Mesothelial cell of epicardium (in vitro differentiated cells): Measurements from ENCODE around the gene ZNF70. TPM values are rescaled to one million over a fixed set of nuclear protein-coding genes. Genes with fewer than 3 reads are reported as not detected.

Source experiments
- DNase-seq, 2 experiments: peaks; one replicate each; pipeline ENCODE4 v3.0.0; 2021; ENCODE audit warnings: low spot score in 2 of 2; ENCODE audit not compliant: unreplicated experiment in 2 of 2
- H3K27ac Mint-ChIP-seq: 2 replicates; pipeline ENCODE4 v1.8.0; 2021; ENCODE audit warnings: mixed read lengths
- H3K27me3 Mint-ChIP-seq: 2 replicates; pipeline ENCODE4 v1.8.0; 2021; ENCODE audit warnings: low read depth, mixed read lengths
- H3K36me3 Mint-ChIP-seq: 2 replicates; pipeline ENCODE4 v1.8.0; 2021; ENCODE audit warnings: mixed read lengths
- H3K4me1 Mint-ChIP-seq: 2 replicates; pipeline ENCODE4 v1.8.0; 2021; ENCODE audit warnings: mixed read lengths
- H3K4me3 Mint-ChIP-seq: 2 replicates; pipeline ENCODE4 v1.8.0; 2021; ENCODE audit warnings: mild to moderate bottlenecking, moderate library complexity, mixed read lengths
- H3K9me3 Mint-ChIP-seq: 2 replicates; pipeline ENCODE4 v1.8.0; 2021; ENCODE audit warnings: mixed read lengths
- CTCF ChIP-seq: fragments of 200-600 bp; sonication (generic); IDR thresholded peaks from one replicate; pipeline ENCODE4 v1.5.0; 2021; ENCODE audit warnings: antibody characterized with exemption; ENCODE audit not compliant: unreplicated experiment
- total RNA-seq: library from RNA; stranded (reverse); gene quantifications from 3 replicates; pipeline ENCODE4 v1.2.1, GENCODE V29; 2021

The ZNF70 gene
- total RNA-seq, 1 donor from 2014 or later, result 17.8 TPM

DNA sequence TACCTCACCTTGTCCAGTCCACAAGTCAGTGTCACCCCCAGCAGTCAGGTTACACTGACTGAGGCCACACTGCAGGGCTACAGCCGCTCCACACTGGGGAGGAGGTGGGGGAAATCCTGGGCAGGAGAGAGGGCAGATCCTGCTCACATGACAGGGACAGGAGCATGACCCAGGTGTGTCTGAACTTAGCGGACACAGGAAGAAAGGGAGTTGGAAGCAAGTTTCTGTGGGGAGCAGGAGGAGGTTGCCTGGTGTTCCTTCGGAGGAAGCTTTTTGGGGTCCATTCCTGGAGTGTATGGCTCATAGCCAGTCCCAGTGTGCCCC, 27.6 kb upstream of the ZNF70 start:
- peaks cover 9% of the 10 kb centered on the region for H3K36me3 Mint-ChIP-seq
- H3K27ac Mint-ChIP-seq, result peak overlapping the region; percentile 50
- no peak for DNase-seq
- no peaks in the 10 kb centered on the region for H3K27me3 Mint-ChIP-seq
- no peak for TF ChIP-seq CTCF
- H3K4me1 Mint-ChIP-seq, result peaks cover 35% of the 10 kb centered on the region
- H3K4me3 Mint-ChIP-seq, result no peak overlapping the region
- H3K9me3 Mint-ChIP-seq, result no peaks in the 10 kb centered on the region

- no peak for TF ChIP-seq CTCF
- Mint-ChIP-seq H3K27ac (no peak overlapping the region), H3K36me3 (peaks cover 9% of the 10 kb centered on the region), H3K4me1 (peaks cover 40% of the 10 kb centered on the region), H3K9me3 (no peaks in the 10 kb centered on the region), H3K4me3 (no peak overlapping the region), H3K27me3 (no peaks in the 10 kb centered on the region)
- DNase-seq, result no peak
These were observed 27.1 kb upstream of the ZNF70 start for GRCh38 chr22:23777776-23778576.

DNA sequence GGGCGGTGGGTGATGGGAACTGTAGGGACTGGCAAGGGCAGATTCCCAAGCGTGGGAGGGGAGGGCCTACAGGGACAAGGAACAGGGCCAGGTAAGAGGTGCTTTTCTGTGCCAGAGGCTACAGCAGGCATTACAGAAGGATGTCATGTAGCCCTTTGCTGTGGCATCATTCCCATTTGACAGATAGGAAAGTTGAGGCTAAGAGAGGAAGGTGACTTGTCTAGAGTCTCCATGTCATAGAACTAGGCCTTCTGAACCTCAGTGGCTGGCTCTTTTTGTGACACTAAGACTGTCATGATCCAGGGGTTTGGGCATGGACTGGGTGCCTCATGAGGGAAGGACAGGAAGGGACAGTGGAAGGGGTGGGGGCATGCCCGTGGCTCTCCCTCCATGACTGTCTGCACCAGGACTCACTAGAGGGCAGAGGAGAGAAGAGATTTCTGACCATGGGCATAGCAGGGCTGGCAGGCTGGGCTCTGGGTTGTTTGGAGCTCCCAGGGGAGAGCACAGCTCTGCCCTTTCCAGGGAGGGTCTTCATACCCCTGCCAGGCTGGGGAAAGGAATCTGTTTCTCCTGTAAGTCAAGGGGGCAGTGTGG, 25.0 kb upstream of the ZNF70 start:
- TF ChIP-seq CTCF, result no peak
- no peaks in the 10 kb centered on the region for H3K27me3 Mint-ChIP-seq
- H3K4me1 Mint-ChIP-seq, result peaks cover 43% of the 10 kb centered on the region
- H3K36me3 Mint-ChIP-seq, result peaks cover 3% of the 10 kb centered on the region
- no peak for DNase-seq
- H3K9me3 Mint-ChIP-seq, result no peaks in the 10 kb centered on the region
- H3K27ac Mint-ChIP-seq, result peak overlapping the region; percentile 81
- peak overlapping the region; percentile 46 for H3K4me3 Mint-ChIP-seq

DNA sequence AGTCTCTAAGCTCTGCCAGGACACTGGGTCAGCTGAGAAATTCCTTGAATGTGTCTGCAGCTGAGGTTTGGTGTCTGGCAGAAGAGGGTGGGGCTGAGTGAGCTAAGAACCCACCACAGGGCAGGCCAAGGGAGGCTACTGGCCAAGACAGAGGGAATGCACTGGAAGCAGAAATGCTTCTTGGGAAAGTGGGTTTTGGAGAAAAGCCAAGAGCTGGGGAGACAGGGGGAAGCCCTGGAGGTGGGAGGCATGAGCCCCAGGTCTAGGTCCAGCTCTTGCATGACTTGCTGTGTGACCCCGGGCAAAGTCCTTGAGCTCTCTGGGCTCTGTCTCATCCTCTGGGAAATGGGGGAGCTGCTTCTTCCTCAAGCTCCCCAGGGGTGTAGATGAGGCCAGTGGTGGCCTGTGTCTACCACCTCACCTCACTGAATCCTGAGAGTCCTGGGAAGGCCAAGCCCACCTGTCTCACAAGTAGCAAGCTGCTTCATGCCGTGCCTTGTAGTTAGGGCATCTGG, 24.1 kb upstream of the ZNF70 start:
- H3K36me3 Mint-ChIP-seq, result peaks cover 3% of the 10 kb centered on the region
- H3K9me3 Mint-ChIP-seq, result no peaks in the 10 kb centered on the region
- H3K4me3 Mint-ChIP-seq, result peak overlapping the region; percentile 73
- H3K27me3 Mint-ChIP-seq, result no peaks in the 10 kb centered on the region
- H3K4me1 Mint-ChIP-seq, result peaks cover 44% of the 10 kb centered on the region
- H3K27ac Mint-ChIP-seq, result peak overlapping the region; percentile 79
- no peak for TF ChIP-seq CTCF
- DNase-seq, result no peak

- Mint-ChIP-seq H3K4me1 (peaks cover 45% of the 10 kb centered on the region), H3K27me3 (no peaks in the 10 kb centered on the region), H3K9me3 (no peaks in the 10 kb centered on the region), H3K27ac (peak overlapping the region; percentile 79), H3K4me3 (peak overlapping the region; percentile 73), H3K36me3 (no peaks in the 10 kb centered on the region)
- TF ChIP-seq CTCF, result no peak
- no peak for DNase-seq
These were observed 23.4 kb upstream of the ZNF70 start for GRCh38 chr22:23774114-23774921.
